Right atrium auricular region (tissue), 2 donors: ENCODE measurements around the gene NDRG3. TPM values are rescaled to one million over a fixed set of nuclear protein-coding genes. Genes with fewer than 3 reads are reported as not detected.

Experiments
- DNase-seq: peaks from one replicate; pipeline ENCODE4 v3.0.0-alpha.2; 2019; ENCODE audit warnings: low spot score
- H3K27ac ChIP-seq, 2 donors: fragments of 200-600 bp; sonication (generic); 1 replicate in 1 of 2; 2 replicates in 1 of 2; pipeline ENCODE4 v1.5.1; 2016 to 2019
- H3K27me3 ChIP-seq, 2 donors: fragments of 200-600 bp; sonication (generic); one replicate each; pipeline versions ENCODE4 v1.5.1 to v1.6.0; 2017 to 2019
- H3K36me3 ChIP-seq: fragments of 200-600 bp; sonication (generic); one replicate; pipeline ENCODE4 v1.5.1; 2016
- H3K4me1 ChIP-seq, 2 donors: fragments of 200-600 bp; sonication (generic); one replicate each; pipeline versions ENCODE4 v1.5.1 to v1.6.0; 2017 to 2019
- H3K4me3 ChIP-seq, 2 donors: fragments of 200-600 bp; sonication (generic); 1 replicate in 1 of 2; 2 replicates in 1 of 2; pipeline ENCODE4 v1.5.1; 2017 to 2019; ENCODE audit warnings: mild to moderate bottlenecking in 1 of 2, moderate library complexity in 1 of 2
- H3K9me3 ChIP-seq, 2 donors: fragments of 200-600 bp; sonication (generic); one replicate each; pipeline ENCODE4 v1.5.1; 2019
- CTCF ChIP-seq, 2 donors: fragments of 200-600 bp; sonication (generic); IDR thresholded peaks; one replicate each; pipeline ENCODE4 v1.5.1; 2019; ENCODE audit warnings: antibody characterized with exemption in 2 of 2
- total RNA-seq, 2 donors: library from RNA; depleted of rRNA; stranded (reverse); fragments of >200 nt; gene quantifications; one replicate each; pipeline ENCODE4 v1.1.0, GENCODE V29; 2016

The NDRG3 gene
- 10 to 100 TPM; 19.7 to 33.9 TPM for total RNA-seq

DNA sequence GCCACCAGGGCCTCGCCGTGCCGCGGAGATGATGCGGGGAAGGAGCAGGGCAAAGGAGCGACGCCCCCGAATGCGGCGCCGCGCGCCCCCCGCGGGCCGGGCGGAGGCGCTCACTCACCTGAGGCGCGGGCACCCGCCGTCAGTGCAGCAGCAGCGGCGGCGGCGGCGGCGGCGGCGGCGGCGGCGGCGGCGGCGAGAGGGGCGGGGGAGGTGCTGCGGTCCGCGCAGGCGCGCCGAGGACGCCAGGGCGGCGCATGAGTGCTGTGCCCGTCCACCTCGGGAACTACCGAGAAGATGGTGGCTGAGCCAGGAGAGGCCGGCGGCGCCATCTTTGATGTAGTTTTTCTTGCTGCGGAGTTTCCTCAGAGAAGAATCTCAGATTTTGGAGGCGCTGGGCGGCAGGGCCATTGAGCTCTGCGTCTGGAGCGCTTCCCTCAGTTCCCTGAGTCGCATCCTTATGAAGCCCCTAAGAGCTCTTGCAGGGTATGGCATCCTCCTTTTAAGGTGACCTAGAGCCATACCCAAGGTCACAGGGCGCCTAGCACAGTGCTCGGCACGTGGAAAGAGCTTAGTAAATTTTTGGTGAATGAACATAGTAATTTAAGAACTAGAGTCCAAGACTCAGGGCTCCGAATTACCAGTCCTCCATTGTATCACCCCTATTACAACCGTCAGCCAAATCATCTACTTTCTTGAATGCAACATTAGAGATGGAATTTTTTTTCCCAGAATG lies at the start of gene NDRG3:
Gene NDRG3, minus strand, starts transcription at position 164 of the 733 bp plus-strand sequence. CDS start 24,355 bp downstream, outside the sequence.
- peak; percentile 95 for DNase-seq
- Histone ChIP-seq H3K4me1 (peaks cover 0 to 53% of the 10 kb centered on the region in 2 donors), H3K27me3 (no peaks in the 10 kb centered on the region), H3K27ac (peak within 1 kb of the TSS; percentile 90 to 94), H3K4me3 (peak within 1 kb of the TSS; percentile 79 to 96), H3K36me3 (no peaks in the 10 kb centered on the region), H3K9me3 (no peaks in the 10 kb centered on the region)
- peak in 1 of 2 donors; percentile 24 for TF ChIP-seq CTCF (IDR thresholded peaks at IDR 0.05)

DNA sequence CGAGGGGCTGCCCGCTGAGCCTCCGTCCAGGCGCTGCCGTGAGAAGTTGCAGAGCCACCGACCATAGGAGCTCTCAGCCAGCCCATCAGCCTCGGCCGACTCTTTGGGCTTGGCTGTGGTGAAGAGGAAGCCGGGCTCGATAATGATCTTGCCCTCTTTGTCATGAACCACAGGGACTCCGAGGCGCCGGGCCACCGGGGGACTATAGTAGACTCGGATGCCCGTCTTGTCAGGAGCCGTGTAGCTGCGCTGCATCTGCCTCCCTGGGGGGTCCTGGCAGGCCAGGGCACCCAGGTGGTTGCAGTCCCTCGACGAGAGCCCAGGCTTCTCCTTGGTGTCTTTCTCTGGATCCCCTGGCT lies 48.2 kb upstream of the NDRG3 start:
- no peak for TF ChIP-seq CTCF (IDR thresholded peaks at IDR 0.05)
- Histone ChIP-seq H3K27me3 (no peaks in the 10 kb centered on the region), H3K4me1 (no peaks in the 10 kb centered on the region), H3K36me3 (peaks cover 68% of the 10 kb centered on the region), H3K4me3 (no peak overlapping the region), H3K9me3 (no peaks in the 10 kb centered on the region), H3K27ac (no peak overlapping the region)
- no peak for DNase-seq

DNA sequence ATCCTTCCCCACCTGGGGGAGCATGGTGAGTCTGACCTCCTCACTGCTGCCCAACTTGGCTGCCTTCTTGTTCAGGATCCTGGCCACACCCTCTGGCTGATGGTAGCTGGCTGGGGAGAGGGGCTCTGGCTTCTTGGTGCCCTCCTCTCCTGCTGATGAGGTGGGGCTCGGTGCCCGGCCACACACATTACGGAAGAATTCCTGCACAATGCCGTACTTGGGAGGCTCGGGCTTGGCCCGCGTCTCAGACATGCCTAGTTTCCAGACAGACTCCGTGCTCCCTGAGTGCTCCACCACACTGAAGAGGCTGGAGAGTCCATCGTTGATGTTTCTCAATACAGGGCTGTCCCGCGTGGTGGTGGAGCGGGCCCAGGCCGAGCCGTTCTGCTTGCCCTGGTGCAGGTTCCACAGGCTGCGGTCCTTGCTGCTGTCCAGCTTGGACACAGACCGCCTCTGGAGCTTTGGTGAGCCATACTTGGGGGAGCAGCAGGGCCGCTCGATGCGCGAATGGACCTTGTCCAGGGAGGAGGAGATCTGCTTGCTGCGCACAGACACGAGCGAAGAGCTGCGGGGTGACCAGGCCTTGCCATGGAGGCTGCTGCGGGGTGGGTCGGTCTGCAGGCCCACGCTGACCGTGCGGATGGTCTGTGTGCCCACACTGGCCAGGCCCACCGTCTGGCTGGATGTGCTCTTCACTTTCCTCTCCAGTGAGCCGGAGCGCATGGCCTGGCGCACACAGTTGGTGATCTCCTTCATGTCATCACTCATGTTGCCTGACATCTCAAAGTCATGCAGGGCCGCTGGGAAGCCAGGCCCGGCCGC lies 47.6 kb upstream of the NDRG3 start:
- Histone ChIP-seq H3K27ac (no peak overlapping the region), H3K36me3 (peaks cover 65% of the 10 kb centered on the region), H3K4me1 (no peaks in the 10 kb centered on the region), H3K4me3 (no peak overlapping the region), H3K9me3 (no peaks in the 10 kb centered on the region), H3K27me3 (no peaks in the 10 kb centered on the region)
- TF ChIP-seq CTCF (IDR thresholded peaks at IDR 0.05): no peak
- no peak for DNase-seq

GRCh38 chr20:36792422-36792821 lies 46.5 kb upstream of the NDRG3 start:
- H3K4me1 ChIP-seq: no peaks in the 10 kb centered on the region
- peak in 1 of 2 donors; percentile 45 for TF ChIP-seq CTCF (IDR thresholded peaks at IDR 0.05)
- peaks cover 54% of the 10 kb centered on the region for H3K36me3 ChIP-seq
- no peak overlapping the region for H3K4me3 ChIP-seq
- no peak for DNase-seq
- H3K27ac ChIP-seq: no peak overlapping the region
- no peaks in the 10 kb centered on the region for H3K9me3 ChIP-seq
- no peaks in the 10 kb centered on the region for H3K27me3 ChIP-seq

DNA sequence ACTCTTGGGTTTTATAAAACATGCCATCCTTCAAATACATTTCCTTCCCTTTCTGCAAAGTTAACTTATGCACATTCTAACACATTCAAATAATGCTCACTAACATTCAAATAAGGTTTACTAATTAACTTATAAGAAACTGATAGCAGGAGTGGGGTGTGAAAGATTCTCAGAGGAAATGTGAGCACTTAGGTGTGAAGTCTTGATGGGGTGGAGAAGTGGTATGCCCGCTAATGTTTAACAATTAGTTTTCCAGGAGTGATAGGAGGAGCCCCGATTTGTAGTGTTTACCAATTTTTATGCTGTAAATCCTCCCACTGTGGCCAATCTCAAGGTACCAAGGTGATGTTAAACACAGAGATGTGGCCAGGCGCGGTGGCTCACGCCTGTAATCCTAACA lies 46.0 kb upstream of the NDRG3 start:
- H3K4me3 ChIP-seq: no peak overlapping the region
- DNase-seq: no peak
- no peak for TF ChIP-seq CTCF (IDR thresholded peaks at IDR 0.05)
- no peak overlapping the region for H3K27ac ChIP-seq
- no peaks in the 10 kb centered on the region for H3K9me3 ChIP-seq
- H3K36me3 ChIP-seq: peaks cover 49% of the 10 kb centered on the region
- H3K27me3 ChIP-seq: no peaks in the 10 kb centered on the region
- no peaks in the 10 kb centered on the region for H3K4me1 ChIP-seq
